ENCODE measurements around the gene EVI5.
"Not testable (repeated sequence)": the region's sequence is repeated elsewhere in the genome, so short reads cannot be mapped to it uniquely, and the experiment has no call there.

Gene EVI5

DNA sequence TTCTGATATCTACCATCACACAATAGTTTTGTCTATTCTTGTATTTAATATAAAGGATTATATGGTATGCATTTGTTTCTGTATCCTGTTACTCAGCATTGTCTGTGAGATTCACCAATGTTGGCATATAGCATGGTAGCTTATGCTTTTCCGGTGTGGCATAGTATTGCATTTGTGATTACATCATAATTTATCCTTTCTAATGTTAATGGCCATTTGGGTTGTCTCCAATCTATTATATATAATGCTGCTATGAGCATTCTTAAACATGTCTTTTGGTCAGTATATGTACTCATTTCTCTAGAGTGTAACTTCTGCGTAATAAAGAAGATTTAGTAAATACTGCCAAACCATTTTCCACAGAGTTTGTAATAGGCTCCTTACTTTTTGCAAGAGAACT is 257.2 kb downstream of the EVI5 start:
- DNase-seq (ENCODE audit: low read depth in 2 of 2, low spot score in 1 of 2) = no peak

DNA sequence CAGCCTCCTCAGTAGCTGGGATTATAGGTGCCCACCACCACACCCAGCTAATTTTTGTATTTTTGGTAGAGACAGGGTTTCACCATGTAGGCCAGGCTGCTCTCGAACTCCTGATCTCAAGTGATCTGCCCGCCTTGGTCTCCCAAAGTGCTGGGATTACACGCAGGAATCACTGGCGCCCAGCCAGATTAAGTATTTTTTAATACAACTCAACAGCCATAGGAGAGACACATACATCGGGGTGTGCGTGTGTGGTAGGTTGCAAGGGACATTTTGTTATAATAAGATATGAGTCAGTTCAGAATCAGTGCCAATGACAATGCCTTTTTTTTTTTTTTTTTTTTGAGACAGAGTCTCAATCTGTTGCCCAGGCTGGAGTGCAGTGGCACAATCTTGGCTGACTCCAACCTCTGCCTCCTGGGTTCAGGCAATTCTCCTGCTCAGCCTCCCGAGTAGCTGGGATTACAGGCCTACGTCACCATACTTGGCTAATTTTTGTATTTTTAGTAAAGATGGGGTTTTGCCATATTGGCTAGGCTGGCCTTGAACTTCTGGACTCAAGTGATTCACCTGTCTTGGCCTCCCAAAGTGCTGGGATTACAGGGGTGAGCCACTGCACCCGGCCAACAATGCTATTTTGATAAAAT is 259.8 kb downstream of the EVI5 start:
- not testable (repeated sequence) for DNase-seq (ENCODE audit: low read depth in 2 of 2, low spot score in 1 of 2)

DNA sequence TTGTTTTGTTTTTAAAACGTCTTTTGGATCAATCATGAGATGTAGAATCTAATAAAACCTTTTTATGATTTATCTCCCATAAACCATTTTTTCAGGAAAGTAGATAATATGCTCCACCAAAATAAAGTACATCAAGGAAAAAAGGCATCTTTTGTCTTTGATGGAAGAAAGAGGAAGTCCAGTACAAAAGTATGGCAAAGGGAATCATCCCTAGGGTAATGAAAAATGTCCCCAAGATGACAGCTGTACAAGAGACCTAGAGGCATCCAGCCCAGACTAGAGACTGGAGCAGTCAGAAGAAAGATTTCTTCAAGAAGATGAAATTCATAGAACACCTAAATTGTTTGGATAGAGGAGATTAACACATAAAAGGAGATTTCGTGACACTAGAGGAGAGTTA is 265.9 kb downstream of the EVI5 start:
- DNase-seq (ENCODE audit: low read depth in 2 of 2, low spot score in 1 of 2) = no peak

DNA sequence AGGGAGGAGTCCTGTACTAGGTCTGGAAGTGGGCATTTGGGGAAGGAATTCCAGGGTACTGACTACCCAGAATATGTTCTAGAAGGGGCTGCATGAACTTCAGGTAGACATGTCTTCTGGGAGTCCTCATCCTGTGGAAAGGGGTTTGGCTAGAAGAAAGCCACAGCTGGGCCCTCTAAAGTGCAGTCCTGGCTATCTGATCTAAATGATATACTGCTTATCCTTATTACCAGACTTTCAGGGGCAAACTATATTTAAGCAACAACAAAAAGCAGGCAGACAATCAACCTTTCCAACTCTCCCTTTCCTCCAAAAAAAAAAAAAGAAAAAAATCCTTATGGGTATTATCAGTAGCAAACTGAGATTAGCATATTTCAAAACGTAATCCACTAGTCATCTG is 268.3 kb downstream of the EVI5 start:
- DNase-seq (ENCODE audit: low read depth in 2 of 2, low spot score in 1 of 2) = no peak

DNA sequence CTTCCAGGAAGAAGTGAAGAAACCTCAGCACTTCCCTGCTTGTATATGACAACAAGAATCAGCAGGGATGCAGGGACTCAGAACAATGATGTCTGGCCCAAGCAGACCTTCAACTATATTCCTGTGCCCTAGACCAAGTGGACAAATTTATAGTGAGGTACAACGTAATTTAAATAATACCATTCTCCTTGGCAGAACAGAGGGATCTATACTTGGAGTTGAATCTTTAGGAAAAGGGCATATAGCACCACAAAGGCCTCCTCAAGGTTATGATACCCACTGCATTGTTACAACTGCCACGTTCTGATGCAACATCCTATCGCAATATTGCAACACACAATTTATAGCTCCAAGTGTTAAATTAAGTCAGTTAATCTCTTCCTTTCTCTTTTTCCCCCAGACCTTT is 269.1 kb downstream of the EVI5 start:
- DNase-seq (ENCODE audit: low read depth in 2 of 2, low spot score in 1 of 2) = no peak

DNA sequence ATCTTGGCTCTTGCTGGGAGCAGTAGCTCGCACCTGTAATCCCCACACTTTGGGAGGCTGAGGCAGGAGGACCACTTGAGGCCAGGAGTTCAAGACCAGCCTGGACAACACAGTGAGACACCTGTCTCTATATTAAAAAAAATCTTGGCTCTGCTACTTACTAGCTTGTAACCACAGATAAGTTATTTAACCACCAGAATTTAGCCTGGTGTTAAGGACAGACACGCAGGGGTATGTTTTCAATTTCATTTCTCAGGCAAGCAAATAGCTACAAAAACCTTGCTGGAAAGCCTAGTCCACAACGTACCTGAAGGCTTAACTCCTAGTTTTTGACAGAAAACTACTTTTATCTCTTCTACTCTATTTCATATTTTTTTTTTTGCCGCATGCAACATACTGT is 273.4 kb downstream of the EVI5 start:
- DNase-seq (ENCODE audit: low read depth in 2 of 2, low spot score in 1 of 2) = no peak

DNA sequence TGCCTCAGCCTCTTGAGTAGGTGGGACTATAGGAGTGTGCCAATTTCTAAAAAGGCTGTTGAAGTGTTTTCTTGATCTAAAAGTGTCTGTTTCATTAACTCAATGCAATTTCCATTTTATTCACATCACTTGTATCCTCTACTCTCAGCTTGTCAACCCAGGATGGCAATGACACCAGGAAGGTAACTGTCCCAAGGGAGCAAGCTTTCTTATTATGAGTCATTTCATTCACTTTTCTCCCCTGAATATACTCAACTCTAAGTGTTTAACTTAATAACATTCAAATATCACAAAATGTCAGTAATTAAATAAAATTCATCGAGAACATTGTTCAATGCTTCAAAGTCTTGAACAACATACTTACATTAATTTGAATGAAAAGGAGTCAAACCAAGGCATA is 275.3 kb downstream of the EVI5 start:
- no peak for DNase-seq (ENCODE audit: low read depth in 2 of 2, low spot score in 1 of 2)

DNA sequence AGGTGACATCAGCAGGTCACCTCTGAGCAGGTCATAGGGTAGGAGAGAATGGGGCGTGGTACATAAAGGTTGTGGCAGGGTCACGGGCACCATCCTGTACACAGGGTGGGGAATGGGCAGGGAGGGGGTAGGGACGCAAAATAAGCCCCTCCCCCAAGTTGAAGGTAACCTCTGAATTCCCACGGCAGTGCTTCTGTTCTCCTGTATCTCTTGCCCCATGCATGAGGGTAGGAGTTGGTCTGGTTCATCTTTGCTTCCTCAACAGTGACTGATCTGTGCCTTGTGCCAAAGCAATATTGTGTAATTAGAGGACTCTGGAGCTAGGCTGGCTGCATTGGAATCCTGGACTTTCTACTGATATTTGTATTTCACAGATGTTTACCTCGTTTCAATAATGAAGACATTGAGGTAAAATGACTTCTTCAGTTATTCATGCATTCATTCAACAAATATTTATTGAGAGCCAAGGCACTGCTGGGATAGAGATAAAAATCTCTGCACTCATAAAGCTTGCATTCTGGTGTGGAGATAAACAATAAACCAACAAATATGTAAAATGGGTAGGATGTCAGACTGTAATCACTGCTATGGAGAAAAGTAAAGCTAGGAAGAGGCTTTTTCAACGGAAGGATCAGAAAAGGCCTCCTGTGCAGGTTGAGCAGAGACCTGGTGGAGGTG is 279.8 kb downstream of the EVI5 start:
- DNase-seq (ENCODE audit: low read depth in 2 of 2, low spot score in 1 of 2) = no peak

DNA sequence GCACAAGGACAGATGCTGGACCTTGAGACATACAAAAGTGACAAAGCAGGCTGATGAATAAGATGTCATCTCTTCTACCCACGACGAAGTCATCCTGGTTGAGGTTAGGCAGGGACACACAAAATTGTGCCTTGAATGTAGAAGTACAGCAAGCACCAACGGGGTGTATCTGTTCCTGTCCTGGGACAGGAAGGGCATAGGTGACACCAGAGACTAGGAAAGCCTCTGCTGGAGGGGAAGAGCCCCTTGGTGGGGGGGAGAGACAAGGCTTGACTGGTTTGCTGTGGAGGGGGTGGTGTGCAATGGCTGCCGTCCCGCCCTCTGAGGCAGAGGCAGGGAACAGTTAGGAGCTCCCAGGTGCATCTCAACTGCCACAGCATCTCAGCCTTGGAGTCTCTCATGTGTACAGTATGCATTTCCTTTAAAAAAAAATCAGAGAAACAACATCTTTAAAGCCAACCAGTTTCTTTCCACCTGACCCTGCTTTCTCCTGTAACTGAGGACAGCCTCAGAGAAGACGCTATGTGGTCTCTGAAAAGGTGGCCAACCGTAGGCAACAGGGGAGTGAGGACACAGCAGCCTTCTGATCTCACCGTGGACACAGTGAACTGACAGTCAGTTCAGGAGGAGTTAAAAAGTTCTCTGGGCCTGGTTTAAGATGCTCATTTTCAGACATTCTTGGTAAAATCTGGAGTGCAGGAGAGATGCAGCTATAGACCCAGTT is 280.5 kb downstream of the EVI5 start:
- DNase-seq (ENCODE audit: low read depth in 2 of 2, low spot score in 1 of 2) = no peak

DNA sequence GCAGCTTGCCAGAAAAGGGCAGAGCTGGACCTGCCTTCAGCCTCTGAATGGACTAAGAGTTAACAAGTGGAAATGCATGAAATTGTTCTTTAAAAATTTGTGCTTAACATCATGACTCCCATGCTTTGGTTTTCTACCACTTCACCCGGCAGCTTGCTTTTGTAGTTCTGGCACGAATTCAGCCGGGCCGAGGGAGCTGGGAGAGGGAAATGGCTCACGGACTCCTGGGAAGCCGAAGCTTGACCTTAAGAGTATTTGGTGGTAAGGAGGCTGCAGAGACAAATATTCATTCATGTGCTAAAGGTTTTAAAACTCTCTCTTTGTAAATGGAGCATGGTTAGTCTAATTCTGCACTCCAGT is 281.0 kb downstream of the EVI5 start:
- DNase-seq (ENCODE audit: low read depth in 2 of 2, low spot score in 1 of 2) = no peak

DNA sequence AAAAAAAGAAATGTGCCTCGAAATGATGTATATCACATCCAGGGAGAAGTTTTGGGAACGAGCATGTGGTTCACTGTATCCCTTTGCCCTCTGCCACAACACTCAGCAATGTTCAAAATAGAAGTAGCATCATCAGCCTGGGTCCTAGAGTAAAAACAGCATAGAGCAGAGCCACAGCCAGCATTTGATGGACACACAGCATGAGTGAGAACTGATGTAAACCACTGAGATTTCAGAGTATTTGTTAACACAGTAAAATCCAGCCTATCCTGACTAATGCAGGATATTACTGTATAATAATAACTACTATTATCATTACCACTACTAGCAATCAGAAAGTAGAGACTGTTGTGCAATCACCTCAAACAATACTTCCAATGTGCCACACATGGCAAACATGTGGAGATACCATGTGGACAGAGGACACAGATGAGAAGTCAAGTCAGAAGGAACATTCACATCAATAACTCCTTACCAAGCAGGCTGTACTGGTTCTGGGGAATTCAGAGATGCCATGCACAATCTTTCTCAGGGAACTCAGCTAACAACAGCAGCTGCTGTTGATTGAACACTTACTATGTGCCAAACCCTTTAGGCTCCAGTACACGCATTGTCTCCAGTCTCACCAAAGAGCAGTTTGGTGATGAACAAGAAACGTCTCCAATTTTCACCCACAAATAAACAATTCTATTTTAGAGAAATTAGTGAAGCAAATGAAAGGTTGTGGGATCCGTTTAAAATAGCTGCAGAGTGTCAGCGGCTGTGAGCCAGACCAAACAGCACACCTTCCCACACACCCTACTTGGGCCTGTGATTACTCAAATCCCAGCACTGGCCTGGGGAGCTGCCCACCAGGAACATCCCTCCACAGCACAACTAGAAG is 281.6 kb downstream of the EVI5 start:
- no peak for DNase-seq (ENCODE audit: low read depth in 2 of 2, low spot score in 1 of 2)

DNA sequence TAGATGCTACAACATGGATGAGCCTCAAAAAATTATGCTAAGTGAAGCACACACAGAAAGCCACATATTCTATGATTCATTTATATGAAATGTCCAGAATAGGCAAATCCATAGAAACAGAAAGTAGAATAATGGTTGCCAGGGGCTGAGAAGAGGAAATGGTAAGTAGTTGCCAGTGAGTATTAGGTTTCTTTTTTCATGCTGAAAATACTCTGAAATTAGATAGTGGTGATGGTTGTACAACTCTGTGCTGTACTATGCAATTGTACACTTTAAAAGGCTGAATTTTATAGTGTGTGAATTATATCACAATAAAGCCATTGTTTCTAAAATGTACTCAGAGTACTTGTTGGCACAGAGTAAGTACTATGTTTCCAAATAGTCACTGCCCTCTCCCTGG is 282.7 kb downstream of the EVI5 start:
- no peak for DNase-seq (ENCODE audit: low read depth in 2 of 2, low spot score in 1 of 2)

DNA sequence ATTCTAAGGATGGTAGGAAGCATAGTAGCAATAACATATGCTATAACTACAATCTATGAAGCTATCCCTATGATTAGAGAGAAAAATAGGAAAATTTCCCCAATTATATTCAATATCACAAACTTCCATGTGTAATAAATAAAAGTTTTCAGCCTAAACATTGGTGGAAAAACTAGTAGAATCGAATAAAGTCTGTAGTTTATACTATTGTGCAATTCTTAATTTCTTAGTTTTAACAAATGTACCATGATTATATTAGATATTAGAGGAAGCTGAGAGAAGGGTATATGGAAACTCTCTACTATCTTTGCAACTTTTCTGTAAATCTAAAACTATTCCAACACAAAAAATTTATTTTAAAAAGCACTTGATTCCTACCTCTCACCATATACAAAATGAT is 284.4 kb downstream of the EVI5 start:
- no peak for DNase-seq (ENCODE audit: low read depth in 2 of 2, low spot score in 1 of 2)

DNA sequence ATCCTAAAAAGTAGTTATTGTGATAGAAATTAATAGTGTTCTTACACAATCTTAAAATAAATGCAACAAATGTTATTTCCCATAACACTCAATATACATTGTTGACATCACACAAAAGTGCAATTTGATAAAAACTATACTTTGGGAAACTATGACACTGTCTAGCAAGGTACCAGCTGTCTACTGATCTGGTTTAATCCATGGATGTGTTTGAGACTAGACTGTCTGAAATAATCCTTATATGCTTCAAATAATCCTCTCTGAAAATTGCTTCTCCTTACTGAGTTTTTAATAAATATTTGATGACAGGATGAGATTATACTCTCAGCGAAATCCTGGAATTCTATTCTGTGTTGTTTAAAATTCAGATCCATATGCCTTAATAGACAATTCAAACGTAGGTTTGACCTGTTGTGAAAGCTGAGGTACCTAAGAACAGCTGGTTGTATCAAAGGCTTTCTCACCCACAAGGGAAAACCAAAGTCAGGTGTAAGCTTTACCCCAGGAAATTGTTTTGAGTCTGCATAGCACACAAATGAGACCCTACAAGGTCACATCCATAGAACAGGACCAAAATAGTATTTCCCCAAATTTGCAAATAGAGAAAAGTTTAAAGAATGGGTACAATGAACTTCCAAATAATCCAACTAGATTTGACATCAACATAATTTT is 289.4 kb downstream of the EVI5 start:
- no peak for DNase-seq (ENCODE audit: low read depth in 2 of 2, low spot score in 1 of 2)

DNA sequence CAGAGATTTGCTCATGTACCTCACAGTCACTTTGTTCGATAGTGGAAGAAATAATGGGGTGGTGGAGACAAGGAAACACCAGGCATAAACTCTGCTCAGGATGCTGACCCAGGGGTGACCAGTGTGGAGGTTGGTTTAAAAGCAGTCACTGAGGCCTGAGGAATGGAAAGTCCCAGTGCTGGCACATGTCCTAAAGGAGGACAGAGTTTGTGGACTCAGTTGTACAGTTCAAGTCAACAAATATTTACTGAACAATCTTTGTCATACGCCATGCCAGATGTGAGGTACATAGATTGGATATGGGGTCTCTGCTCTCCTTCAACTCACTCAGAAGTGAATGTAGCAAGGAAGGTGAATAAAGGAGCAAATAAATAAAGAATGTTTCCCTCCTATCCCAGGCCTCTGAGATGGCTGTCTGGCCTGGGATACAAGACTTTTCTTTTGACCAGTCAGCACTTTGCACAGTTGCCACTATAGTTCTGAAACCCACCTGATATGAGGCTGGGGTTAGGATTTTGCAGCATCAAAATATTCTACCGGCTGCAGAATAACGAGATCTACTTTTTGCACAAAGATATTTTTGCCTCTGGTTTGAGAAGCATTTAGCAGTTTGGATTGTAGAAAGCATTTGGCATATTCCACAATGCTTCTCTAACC is 290.3 kb downstream of the EVI5 start:
- DNase-seq (ENCODE audit: low read depth in 2 of 2, low spot score in 1 of 2) = no peak

DNA sequence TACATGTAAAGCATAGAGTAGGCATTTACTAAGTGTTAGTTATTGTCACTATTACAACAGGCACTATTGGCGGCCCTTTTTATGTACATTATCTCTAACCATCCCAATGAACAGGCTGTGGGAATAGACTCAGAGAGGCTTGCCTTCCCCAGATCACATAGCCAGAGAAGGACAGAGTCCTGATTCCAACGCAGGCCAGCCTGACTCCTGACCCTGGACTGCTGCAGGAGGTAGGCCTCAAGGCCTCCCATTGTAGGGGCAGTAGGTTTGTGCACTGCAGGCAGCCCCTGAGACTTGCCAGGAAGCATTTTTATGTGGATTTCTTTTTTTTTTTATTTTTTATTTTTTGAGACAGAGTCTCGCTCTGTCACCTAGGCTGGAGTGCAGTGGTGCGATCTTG is 291.8 kb downstream of the EVI5 start:
- DNase-seq (ENCODE audit: low read depth in 2 of 2, low spot score in 1 of 2) = no peak

DNA sequence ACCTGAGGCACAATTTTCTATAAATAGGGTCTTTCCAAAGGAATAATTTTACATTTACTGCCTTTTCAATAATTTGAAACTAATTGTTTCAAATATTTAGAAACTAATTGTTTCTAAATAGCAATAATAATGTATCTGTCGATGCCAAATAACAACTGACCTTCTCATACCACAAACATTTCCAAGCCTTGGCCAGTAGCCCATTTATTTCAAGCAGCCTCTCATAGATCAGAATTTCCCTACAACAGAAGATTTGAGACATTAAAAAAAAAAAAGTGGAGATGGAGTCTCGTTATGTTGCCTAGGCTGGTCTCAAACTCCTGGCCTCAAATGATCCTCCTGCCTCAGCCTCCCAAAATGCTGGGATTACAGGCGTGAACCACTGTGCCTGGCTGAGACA is 296.1 kb downstream of the EVI5 start:
- no peak for DNase-seq (ENCODE audit: low read depth in 2 of 2, low spot score in 1 of 2)

DNA sequence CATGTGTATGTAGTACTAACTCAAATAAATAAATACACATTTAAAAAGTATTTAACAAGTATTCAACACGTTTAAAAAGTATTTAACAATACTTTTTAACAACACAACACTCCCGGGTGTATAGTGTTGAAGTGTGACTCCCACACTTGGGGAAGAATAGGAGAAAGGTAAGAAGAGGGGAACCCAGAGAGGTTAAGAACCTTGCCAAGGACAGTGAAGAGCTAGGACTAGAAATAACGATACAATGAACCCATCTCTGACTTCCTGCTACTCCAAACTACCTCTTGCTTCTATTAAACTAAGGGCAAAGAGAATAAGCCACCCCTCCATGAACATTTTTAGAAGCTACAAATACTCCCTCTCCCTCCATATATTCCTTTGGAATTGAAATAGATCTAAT is 296.5 kb downstream of the EVI5 start:
- DNase-seq (ENCODE audit: low read depth in 2 of 2, low spot score in 1 of 2) = no peak

DNA sequence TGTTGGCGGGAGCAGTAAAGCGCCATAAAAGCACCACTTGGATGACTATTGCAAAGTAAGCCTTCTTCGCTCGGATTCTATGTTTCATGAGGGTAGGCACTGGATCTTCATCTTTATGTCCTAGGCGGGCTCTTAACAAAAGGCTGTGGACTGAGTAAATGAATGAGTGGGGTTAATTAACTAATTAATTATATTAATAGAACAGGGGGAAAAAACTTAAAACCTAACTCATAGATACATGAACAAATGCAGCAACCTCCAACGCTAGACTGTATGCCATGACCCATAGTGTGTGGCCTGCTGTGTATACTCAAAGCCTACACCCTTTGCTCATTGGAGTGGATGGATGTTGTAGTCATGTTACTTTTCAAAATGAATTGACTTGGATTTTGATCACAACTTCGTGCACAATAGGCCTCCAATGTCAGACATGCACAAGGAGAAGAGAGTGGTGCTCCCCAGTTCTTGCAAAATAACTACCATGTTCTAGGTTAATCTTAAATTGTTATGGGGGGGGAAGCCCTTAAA is 297.8 kb downstream of the EVI5 start:
- DNase-seq (ENCODE audit: low read depth in 2 of 2, low spot score in 1 of 2) = no peak
